ENCODE results near the gene GABBR2.

Gene GABBR2

DNA sequence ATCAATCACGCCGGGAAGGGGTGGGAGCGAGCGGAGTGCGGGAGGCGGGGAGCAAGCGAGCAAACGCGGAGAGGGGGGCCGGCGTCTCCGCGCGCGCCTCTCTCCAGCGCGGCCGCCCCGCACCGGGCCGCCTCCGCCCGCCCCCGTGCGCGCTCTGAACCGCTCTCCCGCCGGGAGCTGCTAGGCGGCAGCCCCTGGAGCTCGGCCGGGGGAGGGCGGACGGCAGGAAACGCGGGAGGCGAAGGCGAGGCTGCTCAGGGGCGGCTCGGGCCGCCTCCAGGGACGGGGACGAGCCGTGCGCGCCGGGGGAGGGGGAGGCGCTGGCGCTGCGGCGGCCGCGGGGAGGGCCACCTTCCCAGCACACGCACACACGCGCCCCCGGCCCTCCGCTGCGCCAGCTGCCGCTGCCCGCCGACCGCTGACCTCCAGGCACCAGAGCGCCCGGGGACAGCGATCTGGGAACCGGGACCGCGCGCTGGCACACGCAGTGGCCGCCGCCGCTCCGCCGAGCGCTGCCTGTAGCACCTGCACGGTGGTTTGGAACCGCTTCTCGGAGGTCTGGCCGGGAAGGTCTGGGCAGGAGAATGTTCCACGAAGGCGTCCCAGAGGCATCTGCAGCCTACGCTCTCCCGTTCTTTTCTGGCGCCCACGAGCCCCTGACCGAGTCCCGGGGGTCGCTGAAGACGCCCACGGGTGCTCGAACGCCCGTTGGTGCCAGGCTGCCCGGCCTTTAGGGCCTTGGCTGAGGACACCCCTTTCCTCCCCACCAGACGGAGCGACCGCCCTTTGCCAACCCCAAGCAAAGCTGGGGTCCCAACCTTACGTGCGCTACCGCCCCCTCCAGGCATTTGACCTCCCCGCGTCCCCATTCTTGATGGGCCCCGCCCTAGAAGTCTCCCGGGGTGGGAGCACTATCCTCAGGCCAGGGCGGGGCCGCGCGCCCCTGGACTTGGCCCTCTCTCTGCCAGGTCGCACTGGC is at the start of gene GABBR2:
GABBR2 (minus strand) TSS at position 3 of the 979 bp plus-strand sequence. CDS start 198 bp downstream, outside the sequence.
- no peak for DNase-seq

GRCh38 chr9:98755006-98755618 is 46.4 kb upstream of the GABBR2 start:
- DNase-seq, result no peak

- no peak for DNase-seq
Measured at GRCh38 chr9:98751210-98751609, 42.5 kb upstream of the GABBR2 start.

DNA sequence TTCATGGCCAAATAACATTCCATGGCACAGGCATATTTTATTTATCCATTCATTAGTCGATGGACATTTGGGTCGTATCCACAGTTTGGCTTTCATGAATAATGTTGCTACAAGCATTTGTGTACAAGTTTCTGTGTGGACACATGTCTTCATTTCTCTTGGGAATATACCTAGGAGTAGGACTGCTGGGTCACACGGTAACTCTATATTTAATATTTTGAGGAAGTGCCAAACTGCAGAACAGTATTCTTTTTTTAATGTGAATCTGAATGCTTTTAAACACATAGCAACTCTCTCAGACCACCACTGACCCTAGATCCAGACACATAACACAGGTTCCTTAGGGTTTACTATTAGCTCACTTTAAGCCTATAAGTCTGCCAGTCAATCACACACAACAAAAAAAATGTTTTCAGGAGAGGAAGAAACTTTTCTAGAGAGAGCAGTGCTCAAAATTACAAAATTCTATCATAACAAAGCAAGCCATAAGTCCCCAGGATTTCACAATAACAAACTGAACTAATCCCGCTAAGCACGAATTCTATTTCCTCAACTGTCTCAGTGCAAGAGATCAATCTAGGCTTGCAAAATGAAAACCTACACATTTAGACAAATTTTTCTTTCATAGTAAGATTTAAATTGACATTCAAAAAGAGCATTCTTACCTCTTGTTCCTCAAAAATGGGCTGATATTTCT is 41.8 kb upstream of the GABBR2 start:
- no peak for DNase-seq

- DNase-seq, result no peak
Measured at GRCh38 chr9:98747476-98747875, 38.7 kb upstream of the GABBR2 start.

- no peak for DNase-seq
Measured at GRCh38 chr9:98745470-98745869, 36.7 kb upstream of the GABBR2 start.

DNA sequence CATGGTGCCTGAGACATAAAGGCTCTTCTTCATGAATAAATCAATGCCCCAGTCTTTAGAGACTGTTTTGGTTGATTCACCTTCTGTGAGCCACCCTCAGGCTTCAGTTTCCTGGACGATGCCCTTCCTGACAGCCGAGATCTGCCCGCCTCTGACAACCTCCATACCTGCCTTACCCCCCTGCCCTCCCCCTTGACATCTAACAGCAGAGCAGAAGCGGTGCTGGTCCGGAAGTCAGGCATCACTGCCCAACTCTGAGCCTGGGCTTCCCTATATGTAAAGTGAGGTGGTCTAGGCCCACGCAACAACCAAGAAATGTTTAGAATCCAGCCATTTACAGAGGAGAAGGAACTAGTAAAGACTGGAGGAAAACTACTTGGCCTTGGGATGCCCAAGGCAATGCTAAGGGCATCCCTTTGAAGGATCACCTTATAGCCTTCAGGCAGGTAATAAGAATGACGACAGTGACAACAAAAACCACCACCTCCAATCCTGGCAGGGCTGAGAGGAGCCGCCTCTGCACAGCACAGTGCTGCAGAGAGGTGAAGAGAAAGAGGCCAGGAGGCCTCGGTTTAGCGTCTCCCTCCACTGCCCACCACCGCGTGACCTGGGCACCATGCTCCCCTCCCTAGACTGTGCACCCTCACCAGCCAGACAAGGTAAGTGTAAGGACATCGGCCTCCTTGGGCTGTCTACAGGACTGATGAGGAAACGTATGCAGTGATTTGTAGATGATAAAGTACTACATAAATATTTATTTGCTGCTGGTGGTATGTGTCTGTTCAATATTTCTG is 35.3 kb upstream of the GABBR2 start:
- no peak for DNase-seq

- no peak for DNase-seq
Measured at GRCh38 chr9:98743329-98743728, 34.6 kb upstream of the GABBR2 start.

DNA sequence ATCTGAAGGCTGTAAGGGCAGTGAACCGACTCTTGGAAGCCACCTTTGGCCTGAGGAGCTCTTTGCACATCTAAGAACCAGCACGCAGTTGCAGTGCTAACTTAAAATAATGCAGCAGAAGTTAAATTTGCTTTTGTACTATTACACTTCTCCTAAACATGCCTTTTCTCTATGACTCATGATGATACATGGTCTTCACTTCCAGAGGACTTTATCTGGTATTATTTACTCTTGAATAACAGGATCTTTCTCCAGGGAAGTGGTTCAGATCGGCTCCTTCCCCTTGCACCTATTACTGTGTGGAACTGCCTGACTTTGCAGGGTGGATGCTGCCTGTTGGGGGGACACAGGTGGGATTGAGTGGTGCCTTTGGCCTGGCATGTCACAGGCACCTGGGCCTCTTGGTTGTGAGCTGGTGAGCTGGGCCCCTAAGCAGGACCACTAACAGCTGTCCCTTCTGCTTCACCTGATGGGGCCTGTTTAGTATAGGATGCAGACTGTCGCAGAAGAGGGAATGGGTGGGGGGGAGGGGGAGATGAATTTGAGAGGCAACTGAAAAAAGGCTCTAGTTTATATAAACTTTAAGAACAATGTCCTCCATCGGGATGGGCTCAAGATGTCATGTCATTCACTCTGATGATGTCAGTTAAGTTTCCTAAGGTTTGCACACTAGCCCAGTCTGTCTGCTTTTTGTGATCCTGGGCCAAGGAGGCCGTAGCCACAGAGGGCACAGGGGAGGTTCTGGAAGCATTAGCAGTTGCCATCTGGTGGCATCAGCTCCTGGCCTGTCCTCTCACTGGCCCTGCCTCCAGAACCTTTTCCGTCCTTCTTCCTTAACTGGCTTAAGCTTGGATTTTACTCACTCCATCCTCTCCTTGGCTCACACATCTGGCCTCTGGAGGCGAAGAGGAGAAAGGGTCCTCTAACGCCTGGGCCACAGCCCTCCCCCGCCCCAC is 33.9 kb upstream of the GABBR2 start:
- DNase-seq, result no peak

- no peak for DNase-seq
Measured at GRCh38 chr9:98740226-98740881, 31.6 kb upstream of the GABBR2 start.

GRCh38 chr9:98738741-98739140 is 30.0 kb upstream of the GABBR2 start:
- DNase-seq, result no peak

DNA sequence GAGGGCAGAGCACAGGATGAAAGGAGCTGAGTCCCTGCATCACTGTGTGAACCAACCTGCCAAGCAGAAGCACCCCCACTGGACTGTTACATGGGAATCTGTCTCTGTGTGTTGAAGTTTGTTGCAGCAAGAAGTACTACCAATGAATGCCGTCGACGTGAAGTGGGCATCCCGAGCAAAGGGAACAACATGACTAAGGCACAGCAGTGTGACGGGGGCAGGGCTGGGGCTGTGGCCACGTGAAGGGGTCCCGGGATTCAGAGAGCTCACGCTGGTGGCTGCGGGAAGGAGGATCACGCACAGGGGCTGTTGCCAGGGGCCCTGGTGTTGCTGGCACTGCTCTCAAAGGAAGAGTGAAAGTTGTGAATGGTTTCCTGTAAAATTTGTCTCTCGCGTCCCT is 27.5 kb upstream of the GABBR2 start:
- no peak for DNase-seq

DNA sequence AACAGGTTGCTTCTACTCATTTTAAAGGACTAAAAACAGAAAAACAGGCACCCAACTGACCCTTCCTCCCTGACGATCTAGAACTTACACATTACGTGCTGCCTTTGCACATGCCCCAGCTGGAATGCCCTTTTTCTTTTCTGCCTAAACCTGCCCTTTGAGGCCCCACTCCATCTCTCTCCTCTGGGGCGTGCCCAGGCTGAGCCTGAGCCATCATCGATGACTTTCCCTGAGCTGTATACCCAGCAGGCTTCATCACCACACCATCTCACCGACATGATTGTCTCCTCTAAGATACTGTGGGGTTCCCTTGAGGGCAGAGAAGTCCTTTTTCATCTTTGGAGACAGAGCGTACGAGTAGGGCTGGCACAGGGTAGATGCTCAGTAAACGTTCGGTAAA is 24.1 kb upstream of the GABBR2 start:
- no peak for DNase-seq

GRCh38 chr9:98732091-98732490 is 23.4 kb upstream of the GABBR2 start:
- DNase-seq, result no peak

GRCh38 chr9:98730871-98731270 is 22.1 kb upstream of the GABBR2 start:
- DNase-seq, result no peak

GRCh38 chr9:98728500-98728899 is 19.8 kb upstream of the GABBR2 start:
- no peak for DNase-seq

DNA sequence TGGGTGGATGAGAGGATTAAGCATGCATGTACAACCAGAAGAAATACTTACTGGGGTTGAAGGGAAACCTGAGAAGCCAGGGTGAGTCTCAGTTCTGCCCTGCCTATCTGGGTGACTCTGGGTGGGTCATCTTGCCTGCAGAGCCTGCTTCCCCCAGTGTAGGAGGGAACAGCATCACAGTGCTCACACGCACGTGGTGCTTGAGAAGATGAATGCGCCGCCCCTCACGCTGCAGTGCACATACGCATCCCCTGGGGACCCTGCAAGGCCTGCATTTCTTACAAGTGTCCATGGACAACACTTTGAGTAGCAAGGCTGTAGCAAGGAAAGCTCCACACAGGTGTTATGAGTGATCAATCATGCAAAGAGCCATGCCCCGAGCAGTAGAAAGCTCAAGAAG is 18.7 kb upstream of the GABBR2 start:
- DNase-seq, result no peak

DNA sequence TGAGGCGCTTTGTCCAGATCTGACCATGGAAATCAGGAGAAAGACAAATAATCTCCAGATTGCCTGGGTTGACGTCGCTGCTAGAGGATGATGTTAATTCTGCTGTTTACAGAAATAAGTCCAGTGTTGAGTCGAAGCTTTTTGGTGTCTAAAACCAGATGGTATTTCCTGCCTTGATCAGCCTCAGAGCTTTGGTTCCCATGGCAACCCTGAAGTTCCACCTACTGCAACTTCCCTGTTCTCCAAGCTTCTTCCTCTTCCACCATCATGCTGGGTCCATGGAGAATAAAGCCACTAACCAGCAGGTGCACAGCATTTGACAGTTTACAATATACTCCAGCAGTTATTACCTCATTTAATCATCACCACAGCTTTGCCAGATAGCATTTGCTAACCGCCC is 18.0 kb upstream of the GABBR2 start:
- DNase-seq, result peak; percentile 20 to 52

GRCh38 chr9:98724810-98725530 is 16.2 kb upstream of the GABBR2 start:
- DNase-seq, result no peak

GRCh38 chr9:98721643-98722042 is 12.9 kb upstream of the GABBR2 start:
- DNase-seq, result no peak

Measured in CD4-positive, alpha-beta T cell treated with Interleukin-4 for 1 hour (primary cell).